Midbrain (tissue), 1 donor: ENCODE data around the gene MOXD1.

Source experiments
- DNase-seq: peaks from one replicate; lab custom pipeline; 2025; lab: John Stamatoyannopoulos, UW

MOXD1 gene

GRCh38 chr6:132400883-132401617 lies at the start of gene MOXD1:
MOXD1 (minus strand) TSS chr6:132401475; CDS start chr6:132401426, 49 bp downstream.
- no peak for DNase-seq

- no peak for DNase-seq
Measured at GRCh38 chr6:132446855-132447241, 45.6 kb upstream of the MOXD1 start.

- no peak for DNase-seq
Measured at GRCh38 chr6:132446141-132446854, 45.0 kb upstream of the MOXD1 start.

- no peak for DNase-seq
Measured at GRCh38 chr6:132445201-132445951, 44.1 kb upstream of the MOXD1 start.

- DNase-seq = no peak
Measured at GRCh38 chr6:132443206-132443605, 41.9 kb upstream of the MOXD1 start.

- DNase-seq = no peak
Measured at GRCh38 chr6:132430110-132430509, 28.8 kb upstream of the MOXD1 start.

GRCh38 chr6:132425176-132425575 lies 23.9 kb upstream of the MOXD1 start:
- no peak for DNase-seq

GRCh38 chr6:132423839-132424238 lies 22.6 kb upstream of the MOXD1 start:
- DNase-seq = no peak

GRCh38 chr6:132418235-132418965 lies 17.1 kb upstream of the MOXD1 start:
- DNase-seq = no peak

- no peak for DNase-seq
Measured at GRCh38 chr6:132414761-132415160, 13.5 kb upstream of the MOXD1 start.

- no peak for DNase-seq
Measured at GRCh38 chr6:132414322-132414721, 13.0 kb upstream of the MOXD1 start.

- DNase-seq = no peak
Measured at GRCh38 chr6:132413499-132413802, 12.2 kb upstream of the MOXD1 start.

GRCh38 chr6:132412656-132413498 lies 11.6 kb upstream of the MOXD1 start:
- no peak for DNase-seq

GRCh38 chr6:132411296-132411695 lies 10.0 kb upstream of the MOXD1 start:
- DNase-seq = no peak

- DNase-seq = no peak
Measured at GRCh38 chr6:132410830-132411229, 9.6 kb upstream of the MOXD1 start.

GRCh38 chr6:132405143-132405915 lies 4.1 kb upstream of the MOXD1 start:
- DNase-seq = no peak

- DNase-seq = no peak
Measured at GRCh38 chr6:132404736-132405135, 3.5 kb upstream of the MOXD1 start.

- no peak for DNase-seq
Measured at GRCh38 chr6:132404330-132404729, 3.1 kb upstream of the MOXD1 start.

GRCh38 chr6:132401618-132402285 lies 477 bp upstream of the MOXD1 start:
- no peak for DNase-seq

GRCh38 chr6:132400555-132400882 lies 756 bp downstream of the MOXD1 start:
- no peak for DNase-seq
